GM18508 (cell line): ENCODE results near the gene CBFA2T3.
"Not testable (repeated sequence)": the region's sequence is repeated elsewhere in the genome, so short reads cannot be mapped to it uniquely, and the experiment has no call there.

ENCODE experiments used
- ATAC-seq: cut with Tn5 transposase; IDR thresholded peaks from one replicate; pipeline ENCODE4 v1.9.1; 2021; ENCODE audit warnings: moderate number of reproducible peaks; ENCODE audit not compliant: insufficient read depth, unreplicated experiment

Gene CBFA2T3

DNA sequence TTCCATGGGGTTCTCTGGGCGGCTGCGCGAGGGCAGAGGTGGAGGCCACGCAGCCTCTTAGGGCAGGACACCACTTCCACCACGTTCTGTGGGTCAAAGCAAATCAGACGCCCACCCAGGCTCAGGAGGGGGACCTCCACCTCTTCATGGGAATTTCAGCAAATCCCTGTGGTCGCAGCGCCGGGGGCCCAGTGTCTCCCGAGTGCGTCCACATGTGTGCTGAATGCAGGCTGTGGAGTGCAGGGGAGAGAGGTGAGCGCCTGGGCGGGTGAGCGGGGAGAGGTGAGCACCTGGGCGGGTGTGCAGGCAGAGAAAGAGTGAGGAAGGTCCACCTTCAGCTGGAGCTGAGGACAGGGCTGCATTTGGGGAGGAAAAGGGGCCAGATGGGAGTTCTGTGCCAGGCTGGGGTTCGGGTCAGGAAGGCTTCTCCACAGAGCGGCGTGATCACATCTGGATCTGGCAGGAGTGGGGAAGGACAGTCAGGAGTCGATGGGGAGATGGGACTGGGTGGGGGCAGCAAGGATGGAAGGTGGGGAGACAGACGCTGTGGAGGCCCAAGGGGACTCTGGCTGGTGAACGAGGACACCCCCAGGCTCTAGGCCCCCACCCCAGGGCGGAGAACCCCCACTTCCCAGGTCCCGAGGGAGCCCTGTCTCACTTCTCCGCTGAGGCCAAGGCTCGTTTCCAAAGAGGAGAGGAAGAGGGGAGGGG, 36.8 kb upstream of the CBFA2T3 start:
- no peak for ATAC-seq

DNA sequence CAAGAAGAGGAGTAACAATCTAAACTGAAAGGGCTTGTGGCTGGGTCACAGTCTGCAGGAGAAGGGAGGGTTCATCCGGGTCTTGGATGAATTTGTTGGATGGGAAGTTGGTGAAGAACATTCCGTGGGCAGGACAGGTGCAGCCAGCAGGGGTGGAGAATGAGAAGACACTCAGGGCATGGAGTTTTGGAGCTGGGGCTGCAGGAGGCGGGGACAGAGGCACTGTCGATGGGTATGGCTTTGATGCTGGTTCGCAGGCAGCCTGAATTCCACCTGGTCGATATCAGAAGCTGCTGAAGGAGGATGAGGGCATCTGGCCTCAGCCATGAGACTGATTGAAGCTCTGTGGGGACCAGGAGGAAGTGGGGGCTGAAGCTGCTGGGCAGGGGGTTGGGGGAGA, 36.1 kb upstream of the CBFA2T3 start:
- no peak for ATAC-seq

DNA sequence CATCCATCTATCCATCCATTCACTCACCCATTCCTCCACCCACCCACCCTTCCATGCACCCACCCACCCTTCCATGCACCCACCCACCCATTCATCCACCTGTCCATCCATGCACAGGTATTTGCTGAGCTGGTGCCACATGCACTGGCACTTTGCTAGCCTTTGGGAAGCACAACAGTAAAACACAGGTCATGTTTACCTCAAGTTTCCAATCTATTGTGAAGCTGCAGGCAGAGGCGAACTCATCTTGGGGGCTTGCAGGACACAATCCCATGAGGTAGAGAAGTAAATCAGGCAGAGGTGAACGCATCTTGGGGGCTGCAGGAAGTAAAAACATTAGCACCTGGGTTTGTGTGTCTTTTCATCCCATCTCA, 35.6 kb upstream of the CBFA2T3 start:
- ATAC-seq = no peak

DNA sequence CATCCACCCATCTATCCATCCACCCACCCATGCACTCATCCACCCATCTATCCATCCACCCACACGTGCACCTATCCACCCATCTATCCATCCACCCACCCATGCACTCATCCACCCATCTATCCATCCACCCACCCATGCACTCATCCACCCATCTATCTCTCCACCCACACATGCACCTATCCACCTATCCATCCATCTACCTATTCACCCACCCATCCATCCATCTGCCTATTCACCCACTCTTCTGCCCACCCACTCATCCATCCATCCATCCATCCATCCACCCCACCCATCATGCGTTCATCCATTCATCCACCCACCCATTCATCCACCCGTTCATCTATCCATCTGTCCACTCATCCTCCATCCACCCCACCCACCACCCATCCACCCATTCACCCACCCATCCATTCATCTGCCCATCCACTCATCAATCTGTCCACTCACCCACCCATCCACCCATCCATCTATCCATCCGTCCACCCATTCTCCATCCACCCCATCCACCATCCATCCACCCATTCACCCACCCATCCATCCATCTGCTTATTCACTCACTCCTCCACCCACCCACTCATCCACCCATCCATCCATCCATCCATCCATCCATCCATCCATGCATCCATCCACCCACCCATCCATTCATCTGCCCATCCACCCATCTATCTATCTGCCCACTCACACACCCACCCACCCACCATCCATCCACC, 35.1 kb upstream of the CBFA2T3 start:
- no peak for ATAC-seq

DNA sequence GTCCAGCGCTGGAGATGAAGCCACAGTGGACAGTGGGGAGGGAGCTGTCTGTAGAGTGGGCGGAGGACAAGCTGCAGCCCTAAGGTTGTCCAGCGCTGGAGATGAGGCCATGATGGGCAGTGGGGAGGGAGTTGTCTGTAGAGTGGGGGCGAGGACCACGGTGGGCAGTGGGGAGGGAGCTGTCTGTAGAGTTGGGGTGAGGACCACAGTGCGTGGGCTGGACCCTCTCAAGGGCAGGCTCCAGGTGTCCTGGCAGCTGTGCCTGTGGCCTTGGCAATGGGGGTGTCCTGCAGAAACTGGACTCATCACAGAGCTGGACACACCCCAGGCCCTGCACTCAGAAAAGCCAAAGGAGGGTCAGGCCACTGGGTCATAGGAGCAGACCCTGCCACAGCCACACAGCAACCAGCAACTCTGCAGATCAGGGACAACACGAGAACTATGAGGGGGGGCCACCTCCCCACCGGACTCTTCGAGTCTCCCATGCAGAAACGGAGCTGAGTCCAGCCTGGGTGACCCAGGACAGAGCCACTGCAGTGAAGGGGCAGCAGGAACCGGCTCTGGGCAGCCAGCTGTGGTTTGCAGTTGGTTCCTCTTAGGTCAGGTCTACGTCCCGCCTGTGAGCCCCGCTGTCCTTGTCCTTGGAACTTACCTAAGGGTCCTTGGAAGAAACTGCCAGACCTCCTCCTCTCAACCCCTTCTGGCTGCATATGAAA, 33.4 kb upstream of the CBFA2T3 start:
- no peak for ATAC-seq

DNA sequence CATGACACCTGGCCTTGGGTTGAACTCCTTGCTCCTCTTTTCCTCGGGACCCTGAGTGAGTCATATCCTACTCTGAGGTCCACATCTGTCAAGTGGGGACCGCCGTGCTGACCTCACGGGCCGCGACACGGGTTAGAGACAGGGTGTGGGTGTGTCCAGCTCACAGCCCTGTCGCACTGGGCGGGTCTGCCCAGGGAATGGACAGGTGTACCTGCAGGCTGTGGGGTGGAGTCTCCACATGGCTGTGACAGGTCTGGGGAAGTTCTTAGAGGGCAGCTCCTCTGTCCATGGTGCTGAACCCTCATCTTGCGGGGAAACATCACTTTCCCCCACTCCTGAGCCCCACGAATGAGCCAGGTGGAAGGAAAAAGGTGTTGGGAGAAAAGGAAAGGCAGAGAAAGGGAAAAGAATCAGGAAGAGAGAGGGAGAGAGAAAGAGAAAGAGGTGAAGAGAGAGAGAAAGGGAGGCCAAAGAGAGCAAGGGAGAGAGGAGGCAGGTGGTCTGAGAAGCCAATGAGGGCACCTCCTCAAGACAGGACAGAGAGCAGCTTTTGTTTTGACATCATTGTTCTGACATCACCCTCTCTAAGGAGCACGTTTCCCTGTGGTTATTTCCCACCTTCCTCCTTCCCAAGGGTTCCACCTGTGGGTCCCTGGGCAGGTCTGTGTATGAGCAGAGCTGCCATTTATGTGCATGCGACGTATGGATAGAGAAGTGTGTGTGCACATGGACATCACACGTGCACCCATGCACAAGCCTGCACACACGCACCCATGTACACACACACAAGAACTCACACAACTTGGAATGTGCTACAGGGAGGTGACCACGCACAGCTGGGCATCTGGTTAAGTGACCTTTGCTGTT, 32.6 kb upstream of the CBFA2T3 start:
- no peak for ATAC-seq

DNA sequence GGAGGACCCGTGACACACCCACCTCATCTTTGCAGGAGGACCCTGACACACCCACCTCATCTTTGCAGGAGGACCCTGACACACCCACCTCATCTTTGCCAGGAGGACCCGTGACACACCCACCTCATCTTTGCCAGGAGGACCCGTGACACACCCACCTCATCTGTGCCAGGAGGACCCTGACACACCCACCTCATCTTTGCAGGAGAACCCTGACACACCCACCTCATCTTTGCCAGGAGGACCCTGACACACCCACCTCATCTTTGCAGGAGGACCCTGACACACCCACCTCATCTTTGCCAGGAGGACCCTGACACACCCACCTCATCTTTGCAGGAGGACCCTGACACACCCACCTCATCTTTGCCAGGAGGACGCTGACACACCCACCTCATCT, 31.8 kb upstream of the CBFA2T3 start:
- ATAC-seq = not testable (repeated sequence)

DNA sequence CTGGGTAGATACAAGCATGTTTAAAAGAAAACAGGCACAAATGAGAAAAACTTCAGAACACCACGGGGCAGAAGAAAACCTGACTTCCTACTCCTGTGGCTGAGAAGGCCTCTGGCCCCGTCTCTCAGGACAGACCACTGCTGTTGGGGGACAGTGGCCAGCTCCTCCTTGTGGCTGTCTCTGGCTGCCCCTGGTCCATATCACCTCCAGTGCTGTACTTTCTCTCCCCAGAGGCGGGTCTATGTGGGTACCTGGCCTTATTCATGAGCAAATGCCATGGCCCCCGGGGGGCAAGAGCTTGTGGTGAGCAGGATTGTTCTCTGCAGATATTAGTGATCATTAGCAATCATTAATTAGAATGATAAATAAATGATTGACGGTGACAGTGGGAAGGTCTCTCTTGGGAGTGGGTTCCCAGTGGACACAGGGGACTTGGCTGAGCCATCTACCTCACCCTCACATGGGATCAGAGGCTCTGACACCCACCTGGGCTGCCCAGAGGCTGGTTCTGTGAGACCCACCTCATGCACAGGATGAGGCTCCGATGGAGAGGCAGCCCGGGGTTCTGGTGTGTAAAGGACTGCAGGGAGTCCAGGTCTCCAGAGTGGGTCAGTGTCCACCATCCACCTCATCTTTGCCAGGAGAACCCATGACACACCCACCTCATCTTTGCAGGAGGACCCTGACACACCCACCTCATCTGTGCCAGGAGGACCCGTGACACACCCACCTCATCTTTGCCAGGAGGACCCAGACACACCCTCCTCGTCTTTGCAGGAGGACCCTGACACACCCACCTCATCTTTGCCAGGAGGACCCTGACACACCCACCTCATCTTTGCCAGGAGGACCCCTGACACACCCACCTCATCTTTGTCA, 30.6 kb upstream of the CBFA2T3 start:
- ATAC-seq = no peak

DNA sequence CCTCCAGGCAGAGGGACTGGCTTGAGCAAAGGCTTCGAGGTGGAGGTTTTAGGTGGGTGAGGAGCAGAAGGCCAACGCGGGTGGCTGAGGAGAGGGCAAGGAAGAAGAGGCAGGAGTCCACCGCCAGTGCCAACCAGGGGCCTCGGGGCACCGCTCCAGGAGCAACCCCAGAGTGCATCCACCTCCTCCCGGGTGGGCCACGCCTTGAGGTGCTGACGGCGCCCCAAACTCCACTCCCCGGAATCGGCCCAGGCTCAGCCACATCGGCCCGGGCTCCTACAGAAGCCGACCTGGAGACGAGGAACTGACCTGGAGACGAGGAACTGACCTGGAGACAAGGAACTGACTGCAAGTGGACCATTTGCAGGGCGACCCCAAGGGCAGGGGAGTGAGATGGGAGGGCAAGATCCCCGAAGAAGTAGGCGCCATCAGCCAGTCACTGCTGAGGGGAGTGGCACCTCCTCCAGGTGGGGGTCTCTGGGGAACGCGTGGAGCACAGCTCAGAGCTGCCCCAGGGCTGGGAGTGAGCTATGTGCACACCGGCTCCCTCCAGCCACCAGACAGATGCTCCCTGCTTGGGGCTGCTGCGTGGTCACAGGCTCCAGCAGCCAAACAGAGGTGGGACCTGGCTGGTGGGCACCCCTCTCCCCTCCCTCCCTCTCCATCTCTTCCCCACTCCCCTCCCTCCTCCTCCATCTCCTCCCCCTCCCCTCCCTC, 29.2 kb upstream of the CBFA2T3 start:
- no peak for ATAC-seq

DNA sequence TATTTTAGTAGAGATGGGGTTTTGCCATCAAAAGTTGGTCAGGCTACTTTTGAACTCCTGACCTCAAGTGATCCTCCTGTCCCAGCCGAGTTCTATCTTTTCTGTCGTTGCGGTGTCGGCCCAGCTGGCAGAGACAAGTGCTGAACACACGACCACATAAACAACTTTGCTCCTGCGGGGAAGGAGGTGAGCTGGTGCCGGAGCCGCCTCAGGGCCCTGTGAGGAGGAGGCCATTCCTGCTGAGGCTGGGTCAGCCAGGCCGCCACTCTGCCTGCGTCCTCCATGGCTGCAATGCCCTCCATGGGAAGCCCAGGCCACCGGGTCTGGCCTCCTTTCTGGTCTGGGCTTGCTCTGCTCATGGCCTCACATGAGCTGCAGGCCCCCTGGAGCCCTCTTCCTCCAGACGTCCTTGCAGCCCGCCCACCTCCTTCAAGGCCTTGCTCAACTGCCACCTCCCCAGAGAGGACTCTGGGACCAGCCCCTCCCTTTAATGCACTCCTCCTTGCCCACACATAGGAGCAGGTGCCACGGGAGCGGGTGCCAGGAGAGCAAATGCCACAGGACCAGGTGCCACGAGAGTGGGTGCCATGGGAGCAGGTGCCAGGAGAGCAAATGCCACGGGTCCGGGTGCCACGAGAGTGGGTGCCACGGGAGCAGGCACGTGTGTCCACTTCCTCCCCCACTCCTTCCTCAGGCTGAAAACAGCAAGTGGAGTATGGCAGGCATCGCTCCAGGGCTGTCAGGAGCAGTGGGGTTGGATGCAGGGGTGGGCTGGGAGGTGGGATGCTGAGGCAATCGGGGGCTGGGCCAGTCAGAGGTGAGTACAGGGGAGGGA, 28.4 kb upstream of the CBFA2T3 start:
- ATAC-seq = no peak

DNA sequence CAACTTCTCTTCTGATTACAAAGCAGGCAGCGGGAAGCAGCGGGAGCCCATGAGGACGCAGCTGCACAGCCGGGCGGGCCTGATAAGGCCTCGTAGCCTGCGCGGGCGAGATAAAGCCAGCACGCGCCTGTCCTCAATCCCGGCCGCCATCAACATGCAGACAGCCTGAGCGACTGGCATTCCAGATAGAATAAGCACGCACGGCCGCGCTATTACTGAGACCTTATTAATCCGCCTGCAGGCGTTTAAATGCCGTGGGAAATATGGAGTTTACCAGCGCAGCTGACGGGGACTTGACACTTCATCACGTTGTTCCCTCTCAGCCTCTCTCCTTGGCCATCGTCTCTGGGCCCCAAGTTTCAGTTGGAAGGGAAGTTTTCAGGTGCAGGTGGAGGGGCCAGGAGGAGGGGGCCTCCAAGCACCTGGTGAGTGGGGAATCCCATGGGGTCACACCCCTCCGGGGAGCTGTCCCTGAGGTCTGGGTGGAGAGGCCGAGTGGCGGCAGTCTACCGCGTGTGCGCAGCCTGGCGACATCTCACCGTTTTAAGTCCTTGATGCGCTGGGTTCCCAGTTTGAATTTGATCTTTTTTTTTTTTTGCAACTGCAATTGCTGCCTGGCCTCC, 27.3 kb upstream of the CBFA2T3 start:
- no peak for ATAC-seq

DNA sequence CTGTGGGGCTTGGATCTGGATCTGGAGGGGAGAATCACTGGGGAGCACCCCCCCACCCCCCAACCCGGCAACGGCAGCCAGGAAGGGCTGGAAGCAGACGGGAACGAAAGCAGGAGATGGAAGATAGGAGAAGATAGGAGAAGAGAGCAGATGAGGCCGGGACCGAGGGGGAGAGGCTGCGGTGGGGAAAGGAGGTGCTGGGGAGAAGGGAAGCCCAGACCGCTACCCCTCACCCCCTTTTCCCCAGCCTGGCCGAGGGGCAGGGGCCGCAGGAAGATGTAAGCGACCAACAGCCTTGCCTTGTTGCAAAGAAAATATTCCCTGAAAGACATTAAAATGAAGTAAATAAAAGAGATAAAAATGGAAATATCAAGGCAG, 26.8 kb upstream of the CBFA2T3 start:
- ATAC-seq = no peak

DNA sequence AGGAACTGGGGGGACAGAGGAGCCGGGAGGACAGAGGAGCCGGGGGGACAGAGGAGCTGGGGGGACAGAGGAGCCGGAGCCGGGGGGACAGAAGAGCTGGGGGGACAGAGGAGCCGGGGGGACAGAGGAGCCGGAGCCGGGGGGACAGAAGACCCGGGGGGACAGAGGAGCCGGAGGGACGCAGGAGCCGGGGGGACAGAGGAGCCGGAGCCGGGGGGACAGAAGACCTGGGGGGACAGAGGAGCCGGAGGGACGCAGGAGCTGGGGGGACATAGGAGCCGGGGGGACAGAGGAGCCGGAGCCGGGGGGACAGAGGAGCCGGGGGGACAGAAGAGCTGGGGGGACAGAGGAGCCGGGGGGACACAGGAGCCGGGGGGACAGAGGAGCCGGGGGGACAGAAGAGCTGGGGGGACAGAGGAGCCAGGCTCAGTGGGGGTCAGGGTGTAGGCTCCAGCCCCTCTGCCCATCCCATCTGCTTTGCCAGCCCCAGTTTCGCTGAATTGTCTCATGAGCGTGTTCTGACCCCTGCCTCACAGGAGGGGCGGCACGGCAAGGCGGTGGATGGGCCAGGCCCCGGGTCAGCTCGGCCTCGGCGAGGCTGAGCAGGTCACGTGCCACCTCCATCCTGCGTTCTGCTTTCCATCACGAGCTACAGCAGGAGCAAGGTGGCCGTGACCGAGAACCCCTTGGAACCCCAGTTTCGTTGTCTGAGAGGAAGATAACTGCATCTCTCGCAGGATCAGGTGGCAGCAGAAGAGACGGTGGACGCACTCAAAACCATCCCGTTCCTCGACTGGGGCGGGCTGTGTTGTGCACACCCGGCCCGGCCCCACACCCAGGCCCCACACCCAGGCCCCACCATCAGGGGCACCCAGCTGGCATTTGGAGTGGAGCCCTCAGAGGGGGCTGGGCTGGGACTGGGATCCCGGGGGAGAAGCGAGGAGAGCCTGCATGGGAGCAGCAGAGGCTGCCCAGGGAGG, 26.1 kb upstream of the CBFA2T3 start:
- ATAC-seq = no peak

DNA sequence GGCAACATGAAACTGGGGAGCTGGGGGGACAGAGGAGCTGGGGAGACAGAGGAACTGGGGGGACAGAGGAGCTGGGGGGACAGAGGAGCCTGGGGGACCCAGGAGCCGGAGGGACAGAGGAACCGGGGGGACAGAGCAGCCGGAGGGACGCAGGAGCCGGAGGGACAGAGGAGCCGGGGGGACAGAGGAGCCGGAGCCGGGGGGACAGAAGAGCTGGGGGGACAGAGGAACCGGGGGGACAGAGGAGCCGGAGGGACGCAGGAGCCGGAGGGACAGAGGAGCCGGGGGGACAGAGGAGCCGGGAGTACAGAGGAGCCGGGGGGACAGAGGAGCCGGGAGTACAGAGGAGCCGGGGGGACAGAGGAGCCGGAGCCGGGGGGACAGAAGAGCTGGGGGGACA, 25.1 kb upstream of the CBFA2T3 start:
- not testable (repeated sequence) for ATAC-seq

DNA sequence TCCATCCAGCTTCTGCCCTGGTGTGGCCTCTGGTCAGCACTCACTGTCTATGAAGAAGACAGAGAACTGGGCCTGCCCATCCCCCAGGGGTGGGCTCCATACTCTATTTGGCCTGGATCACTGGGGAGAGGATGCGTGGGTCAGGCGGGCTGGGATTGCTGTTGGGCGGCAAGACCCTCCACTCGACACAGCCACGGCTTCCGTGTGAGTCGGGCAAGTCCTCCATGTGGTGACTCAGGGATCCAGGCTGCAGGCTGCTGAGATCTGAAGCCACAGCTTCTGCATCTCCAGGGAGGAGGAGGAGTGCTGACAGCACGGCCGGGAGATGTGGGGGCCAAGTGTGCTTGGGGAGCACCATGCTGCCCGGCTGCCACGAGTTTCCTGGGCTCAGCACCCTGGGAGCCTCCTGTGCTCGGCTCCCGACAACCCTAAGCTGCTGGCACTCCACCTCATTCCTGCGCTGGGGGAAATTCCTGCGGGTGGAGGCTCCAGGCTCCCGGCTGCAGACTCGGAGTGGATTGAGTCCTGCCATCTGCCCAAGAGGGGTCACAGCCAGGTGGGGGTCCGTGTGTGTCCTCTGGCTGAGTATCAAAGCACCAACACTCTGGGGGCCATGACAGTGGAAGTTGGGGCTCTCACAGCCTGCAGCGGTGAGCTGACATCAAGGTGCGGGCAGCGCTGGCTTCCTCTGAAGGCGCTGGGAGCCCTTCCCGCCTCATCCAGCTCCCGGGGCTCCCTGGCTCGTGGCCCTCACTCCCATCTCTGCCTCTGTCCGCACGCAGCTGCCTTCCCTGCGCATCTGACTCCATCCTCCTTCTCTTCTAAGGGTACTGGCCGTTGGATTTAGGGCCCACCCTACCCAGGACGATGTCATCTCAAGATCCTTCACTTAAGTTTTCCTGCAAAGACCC, 24.4 kb upstream of the CBFA2T3 start:
- ATAC-seq = no peak
